Inferior parietal cortex (tissue), 1 donor: ENCODE data around the gene ELOVL2.
"Not testable (repeated sequence)": the region's sequence is repeated elsewhere in the genome, so short reads cannot be mapped to it uniquely, and the experiment has no call there.

Source experiments
- DNase-seq: peaks from one replicate; pipeline ENCODE4 v3.0.0-alpha.2; 2016; ENCODE audit errors: extremely low spot score

ELOVL2 gene

GRCh38 chr6:11021714-11022113 is 22.4 kb downstream of the ELOVL2 start:
- no peak for DNase-seq

GRCh38 chr6:11021003-11021402 is 23.1 kb downstream of the ELOVL2 start:
- DNase-seq: no peak

GRCh38 chr6:11018225-11018624 is 25.9 kb downstream of the ELOVL2 start:
- no peak for DNase-seq

- DNase-seq: no peak
Measured at GRCh38 chr6:11017090-11017489, 27.0 kb downstream of the ELOVL2 start.

- no peak for DNase-seq
Measured at GRCh38 chr6:11016452-11016851, 27.7 kb downstream of the ELOVL2 start.

- DNase-seq: no peak
Measured at GRCh38 chr6:11015102-11015501, 29.0 kb downstream of the ELOVL2 start.

- DNase-seq: no peak
Measured at GRCh38 chr6:11013721-11014070, 30.4 kb downstream of the ELOVL2 start.

GRCh38 chr6:11012976-11013720 is 31.0 kb downstream of the ELOVL2 start:
- DNase-seq: no peak

GRCh38 chr6:11012295-11012754 is 31.8 kb downstream of the ELOVL2 start:
- no peak for DNase-seq

- no peak for DNase-seq
Measured at GRCh38 chr6:11011787-11012234, 32.3 kb downstream of the ELOVL2 start.

- DNase-seq: no peak
Measured at GRCh38 chr6:11009353-11009752, 34.8 kb downstream of the ELOVL2 start.

GRCh38 chr6:11008821-11009220 is 35.3 kb downstream of the ELOVL2 start:
- DNase-seq: no peak

GRCh38 chr6:11007715-11008608 is 36.1 kb downstream of the ELOVL2 start:
- no peak for DNase-seq

- no peak for DNase-seq
Measured at GRCh38 chr6:11006061-11006460, 38.0 kb downstream of the ELOVL2 start.

- DNase-seq: not testable (repeated sequence)
Measured at GRCh38 chr6:11003297-11003696, 40.8 kb downstream of the ELOVL2 start.

GRCh38 chr6:11002176-11002575 is 41.9 kb downstream of the ELOVL2 start:
- no peak for DNase-seq

- no peak for DNase-seq
Measured at GRCh38 chr6:10999994-11000393, 44.1 kb downstream of the ELOVL2 start.

- no peak for DNase-seq
Measured at GRCh38 chr6:10995114-10995707, 48.9 kb downstream of the ELOVL2 start.

- no peak for DNase-seq
Measured at GRCh38 chr6:10993896-10994295, 50.2 kb downstream of the ELOVL2 start.

GRCh38 chr6:10991115-10991514 is 53.0 kb downstream of the ELOVL2 start:
- no peak for DNase-seq

GRCh38 chr6:10989587-10989986 is 54.5 kb downstream of the ELOVL2 start:
- DNase-seq: no peak

GRCh38 chr6:10984959-10985358 is 59.1 kb downstream of the ELOVL2 start:
- not testable (repeated sequence) for DNase-seq
